C4-2B (cell line): ENCODE measurements around the gene TH.

Experiments used
- ZFX ChIP-seq: fragments of 450-650 bp; IDR thresholded peaks from 2 replicates; pipeline ENCODE4 v1.6.1; 2017
- TF ChIP-seq, protein P1 (sequence below): fragments of 450-650 bp; conservative IDR thresholded peaks from 2 replicates; pipeline ENCODE4 v1.5.1; 2017; ENCODE audit warnings: mild to moderate bottlenecking

DNA sequence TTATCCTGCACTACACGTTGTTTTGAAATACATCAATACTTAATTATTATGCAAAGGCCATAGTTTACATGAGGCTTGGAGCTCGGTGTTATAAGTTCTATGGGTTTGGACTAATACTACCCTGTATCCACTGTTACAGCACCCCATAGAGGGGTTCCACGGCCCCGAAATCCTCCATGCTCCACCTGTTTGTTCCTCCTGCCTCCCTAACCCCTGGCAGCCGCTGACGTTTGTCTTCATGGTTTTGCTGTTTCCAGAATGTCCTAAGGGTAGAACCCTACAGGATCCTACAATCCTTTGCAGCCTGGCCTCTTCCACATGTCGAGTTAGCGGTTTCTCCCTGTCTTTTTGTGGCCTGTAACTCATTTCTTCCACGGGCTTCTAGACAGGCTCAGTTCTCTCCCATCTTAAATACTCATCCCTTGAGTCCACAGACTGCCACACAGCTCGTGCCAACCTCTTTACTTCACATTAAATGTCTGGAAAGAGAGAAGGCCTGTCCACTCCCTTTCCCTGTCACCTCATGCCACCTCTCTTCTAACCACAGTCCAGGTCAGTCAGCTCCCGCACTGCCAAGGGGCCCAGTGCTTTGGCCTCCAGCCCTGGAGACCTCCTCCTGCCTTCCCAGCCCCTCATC lies 42.4 kb upstream of the TH start:
- TF ChIP-seq, protein P1, sequence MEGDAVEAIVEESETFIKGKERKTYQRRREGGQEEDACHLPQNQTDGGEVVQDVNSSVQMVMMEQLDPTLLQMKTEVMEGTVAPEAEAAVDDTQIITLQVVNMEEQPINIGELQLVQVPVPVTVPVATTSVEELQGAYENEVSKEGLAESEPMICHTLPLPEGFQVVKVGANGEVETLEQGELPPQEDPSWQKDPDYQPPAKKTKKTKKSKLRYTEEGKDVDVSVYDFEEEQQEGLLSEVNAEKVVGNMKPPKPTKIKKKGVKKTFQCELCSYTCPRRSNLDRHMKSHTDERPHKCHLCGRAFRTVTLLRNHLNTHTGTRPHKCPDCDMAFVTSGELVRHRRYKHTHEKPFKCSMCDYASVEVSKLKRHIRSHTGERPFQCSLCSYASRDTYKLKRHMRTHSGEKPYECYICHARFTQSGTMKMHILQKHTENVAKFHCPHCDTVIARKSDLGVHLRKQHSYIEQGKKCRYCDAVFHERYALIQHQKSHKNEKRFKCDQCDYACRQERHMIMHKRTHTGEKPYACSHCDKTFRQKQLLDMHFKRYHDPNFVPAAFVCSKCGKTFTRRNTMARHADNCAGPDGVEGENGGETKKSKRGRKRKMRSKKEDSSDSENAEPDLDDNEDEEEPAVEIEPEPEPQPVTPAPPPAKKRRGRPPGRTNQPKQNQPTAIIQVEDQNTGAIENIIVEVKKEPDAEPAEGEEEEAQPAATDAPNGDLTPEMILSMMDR = no peak
- no peak for TF ChIP-seq ZFX
